ENCODE measurements around the gene DDX3X. TPM values are rescaled to one million over a fixed set of nuclear protein-coding genes. Genes with fewer than 3 reads are reported as not detected.

The DDX3X gene
- total and polyA plus RNA-seq, 4 donors: 48.4 to 216 (median 85.6) TPM

- no peak for DNase-seq (ENCODE audit: low spot score)
- Histone ChIP-seq H3K36me3 (ENCODE audit: control insufficient read depth in 4 of 4, insufficient read depth in 3 of 4, low read depth in 1 of 4, low read length in 3 of 4) (no peaks in the 10 kb centered on the region), H3K9ac (ENCODE audit: low read depth in 1 of 2, low read length in 2 of 2) (no peak overlapping the region), H3K4me3 (ENCODE audit: low read depth in 1 of 3, low read length in 3 of 3) (no peak overlapping the region), H3K27me3 (ENCODE audit: control insufficient read depth in 4 of 4, insufficient read depth in 4 of 4, low read length in 3 of 4) (no peaks in the 10 kb centered on the region), H3K9me3 (ENCODE audit: control insufficient read depth in 4 of 4, low read length in 3 of 4) (no peaks in the 10 kb centered on the region), H3K27ac (ENCODE audit: low read depth in 1 of 2, low read length in 2 of 2) (no peak overlapping the region), H3K4me1 (ENCODE audit: control insufficient read depth in 4 of 4, insufficient read depth in 4 of 4, low read length in 3 of 4) (no peaks in the 10 kb centered on the region)
- 93% methylated on average over 6 of the region's 6 CpGs for WGBS
- TF ChIP-seq JUND (IDR thresholded peaks at IDR 0.05) (no peak), FOXA1 (IDR thresholded peaks at IDR 0.05) (no peak), RXRA (IDR thresholded peaks at IDR 0.05) (no peak), GABPA (IDR thresholded peaks at IDR 0.05 in 1 of 2, conservative IDR thresholded peaks at IDR 0.05 in 1 of 2) (no peak), YY1 (IDR thresholded peaks at IDR 0.05) (no peak), REST (IDR thresholded peaks at IDR 0.05) (no peak), TAF1 (conservative IDR thresholded peaks at IDR 0.05) (no peak)
Measured at GRCh38 chrX:41405551-41405950, 71.6 kb downstream of the DDX3X start.

GRCh38 chrX:41406201-41406600 is 72.2 kb downstream of the DDX3X start:
- no peaks in the 10 kb centered on the region for H3K36me3 ChIP-seq (ENCODE audit: control insufficient read depth in 4 of 4, insufficient read depth in 3 of 4, low read depth in 1 of 4, low read length in 3 of 4)
- 83% methylated on average over 1 of the region's 1 CpG for WGBS
- no peaks in the 10 kb centered on the region for H3K9me3 ChIP-seq (ENCODE audit: control insufficient read depth in 4 of 4, low read length in 3 of 4)
- no peaks in the 10 kb centered on the region for H3K27me3 ChIP-seq (ENCODE audit: control insufficient read depth in 4 of 4, insufficient read depth in 4 of 4, low read length in 3 of 4)
- no peak overlapping the region for H3K4me3 ChIP-seq (ENCODE audit: low read depth in 1 of 3, low read length in 3 of 3)
- no peak overlapping the region for H3K27ac ChIP-seq (ENCODE audit: low read depth in 1 of 2, low read length in 2 of 2)
- no peak for TF ChIP-seq MAX (IDR thresholded peaks at IDR 0.05)
- no peak for TF ChIP-seq TAF1 (conservative IDR thresholded peaks at IDR 0.05)
- TF ChIP-seq JUND (IDR thresholded peaks at IDR 0.05): no peak
- TF ChIP-seq REST (IDR thresholded peaks at IDR 0.05): no peak
- no peak for TF ChIP-seq FOXA2 (IDR thresholded peaks at IDR 0.05)
- TF ChIP-seq ATF3 (IDR thresholded peaks at IDR 0.05): no peak
- TF ChIP-seq SP1 (IDR thresholded peaks at IDR 0.05): no peak
- no peak for TF ChIP-seq FOXA1 (IDR thresholded peaks at IDR 0.05)
- no peak for TF ChIP-seq NR2F2 (IDR thresholded peaks at IDR 0.05)
- no peak for TF ChIP-seq RXRA (IDR thresholded peaks at IDR 0.05)
- no peak for TF ChIP-seq HNF4A (conservative IDR thresholded peaks at IDR 0.05)
- TF ChIP-seq YY1 (IDR thresholded peaks at IDR 0.05): no peak
- no peak for TF ChIP-seq RAD21 (IDR thresholded peaks at IDR 0.05)
- no peaks in the 10 kb centered on the region for H3K4me1 ChIP-seq (ENCODE audit: control insufficient read depth in 4 of 4, insufficient read depth in 4 of 4, low read length in 3 of 4)
- DNase-seq (ENCODE audit: low spot score): no peak
- H3K9ac ChIP-seq (ENCODE audit: low read depth in 1 of 2, low read length in 2 of 2): no peak overlapping the region
